GM18507 (cell line): ENCODE results near the gene PSME2.
A peak's percentile ranks its signal among the peaks of the same experiment; 100 is the strongest.

Experiments
- DNase-seq: peaks from one replicate; pipeline ENCODE4 v3.0.0; 2011; ENCODE audit warnings: low read depth; ENCODE audit not compliant: insufficient read length; ENCODE audit errors: extremely low spot score
- FAIRE-seq: peaks from 2 replicates; lab custom pipeline; 2011; peaks lifted over from hg19 to GRCh38; lab: Jason Lieb, UNC

The PSME2 gene

GRCh38 chr14:24179961-24180796, 33.8 kb upstream of the PSME2 start:
- DNase-seq, result no peak

GRCh38 chr14:24179294-24179960, 33.0 kb upstream of the PSME2 start:
- DNase-seq (no peak), FAIRE-seq (no peak)

More at GRCh38 chr14:24179961-24180796, 33.8 kb upstream of the PSME2 start:
- FAIRE-seq, result no peak

DNA sequence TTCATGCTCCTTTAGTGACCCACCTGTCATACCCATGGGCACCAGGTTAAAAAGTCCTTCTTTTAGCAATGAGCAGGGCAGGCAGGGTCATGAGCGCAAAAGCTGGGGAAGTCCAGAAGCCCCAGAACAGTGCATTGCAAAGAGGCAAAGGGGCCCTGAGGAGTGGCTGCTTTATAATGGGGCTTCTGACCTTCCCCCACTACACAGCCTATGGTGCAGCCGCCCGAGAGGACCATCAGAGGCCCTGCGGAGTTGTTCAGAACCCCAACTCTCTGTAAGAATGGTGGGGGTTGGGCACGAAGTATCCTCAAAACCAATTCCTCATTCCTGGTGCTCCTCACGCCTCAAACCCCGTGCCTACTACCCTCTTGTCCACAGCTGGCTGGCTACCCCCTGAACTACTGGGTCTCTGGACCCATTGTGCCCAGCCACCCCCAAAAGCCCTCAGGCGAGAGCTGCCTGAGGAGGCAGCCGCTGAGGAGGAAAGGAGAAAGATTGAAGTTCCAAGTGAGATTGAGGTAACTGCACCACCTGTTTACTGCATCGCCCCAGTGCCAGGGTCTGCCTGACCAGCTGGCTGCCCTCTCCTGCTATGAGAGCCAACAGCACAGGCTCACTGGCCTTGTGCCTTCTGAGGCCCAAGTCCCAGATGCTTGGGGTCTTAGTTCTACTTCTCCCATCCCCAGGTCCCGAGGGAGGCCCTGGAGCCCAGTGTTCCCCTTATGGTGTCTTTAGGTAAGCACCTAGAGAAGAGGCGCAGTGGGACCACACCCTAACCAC, 32.2 kb upstream of the PSME2 start:
- FAIRE-seq (no peak), DNase-seq (no peak)

- DNase-seq (no peak), FAIRE-seq (no peak)
Observed at GRCh38 chr14:24177891-24178290, 31.5 kb upstream of the PSME2 start.

DNA sequence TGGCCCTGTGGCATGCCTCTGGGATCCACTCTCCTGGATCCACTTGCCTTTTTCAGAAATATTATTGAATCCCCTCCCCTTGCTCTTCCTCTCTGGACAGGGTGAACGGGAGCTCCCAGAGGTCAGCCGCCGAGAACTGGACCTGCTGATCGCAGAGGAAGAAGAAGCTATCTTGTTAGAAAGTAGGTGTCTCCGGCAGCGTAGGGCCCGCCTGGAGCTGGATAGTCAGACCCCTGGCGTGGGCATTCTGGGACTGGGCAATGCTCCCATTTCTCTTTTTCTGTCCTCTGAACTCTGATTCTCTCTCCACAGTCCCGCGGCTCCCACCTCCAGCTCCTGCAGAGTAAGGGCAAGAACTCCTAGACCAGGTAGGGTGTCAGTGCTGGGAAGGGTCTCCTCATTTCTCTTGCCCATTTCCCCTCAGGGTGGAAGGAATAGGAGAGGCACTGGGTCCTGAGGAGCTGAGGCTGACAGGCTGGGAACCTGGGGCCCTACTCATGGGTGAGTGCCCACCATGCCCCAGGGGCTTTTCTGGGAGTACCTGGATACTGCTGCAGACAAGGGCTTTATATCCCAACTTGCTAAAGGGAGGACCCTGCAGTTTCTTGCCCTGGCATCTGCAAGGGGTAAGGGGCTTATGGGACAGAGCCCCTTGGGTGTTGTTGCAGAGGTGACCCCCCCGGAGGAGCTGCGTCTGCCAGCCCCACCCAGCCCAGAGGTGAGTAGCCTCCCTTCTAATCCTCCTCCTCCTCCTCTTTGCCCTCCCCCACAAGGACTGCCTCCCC, 30.8 kb upstream of the PSME2 start:
- DNase-seq (no peak), FAIRE-seq (no peak)

- FAIRE-seq (no peak), DNase-seq (no peak)
Observed at GRCh38 chr14:24176599-24176998, 30.2 kb upstream of the PSME2 start.

DNA sequence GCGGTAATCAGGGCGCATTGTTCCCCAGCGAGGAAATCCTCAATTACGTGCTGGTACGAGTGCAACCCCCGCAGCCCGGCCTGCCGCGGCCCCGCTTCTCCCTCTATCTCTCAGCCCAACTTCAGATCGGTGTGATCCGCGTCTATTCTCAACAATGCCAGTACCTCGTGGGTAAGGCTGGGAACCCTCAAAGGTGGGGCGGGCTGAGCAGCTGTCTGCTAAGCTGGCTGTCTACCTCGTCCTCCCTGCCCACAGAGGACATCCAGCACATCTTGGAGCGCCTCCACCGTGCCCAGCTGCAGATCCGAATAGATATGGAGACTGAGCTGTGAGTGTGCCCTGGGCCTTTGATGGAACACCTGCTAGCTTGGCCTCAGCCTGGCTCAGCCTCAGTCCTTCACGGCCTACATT, 26.5 kb upstream of the PSME2 start:
- DNase-seq (no peak), FAIRE-seq (no peak)

GRCh38 chr14:24172261-24172860, 26.0 kb upstream of the PSME2 start:
- FAIRE-seq (no peak), DNase-seq (no peak)

GRCh38 chr14:24171422-24172260, 25.2 kb upstream of the PSME2 start, which contains the start of gene REC8:
TSS of gene REC8 (plus strand) at chr14:24172080. CDS start at chr14:24172553, 473 bp downstream.
- peak; percentile 91 for DNase-seq
- peak; percentile 94 for FAIRE-seq

GRCh38 chr14:24167469-24168114, 21.2 kb upstream of the PSME2 start:
- FAIRE-seq (no peak), DNase-seq (no peak)

GRCh38 chr14:24165785-24166184, 19.4 kb upstream of the PSME2 start:
- FAIRE-seq (no peak), DNase-seq (no peak)

DNA sequence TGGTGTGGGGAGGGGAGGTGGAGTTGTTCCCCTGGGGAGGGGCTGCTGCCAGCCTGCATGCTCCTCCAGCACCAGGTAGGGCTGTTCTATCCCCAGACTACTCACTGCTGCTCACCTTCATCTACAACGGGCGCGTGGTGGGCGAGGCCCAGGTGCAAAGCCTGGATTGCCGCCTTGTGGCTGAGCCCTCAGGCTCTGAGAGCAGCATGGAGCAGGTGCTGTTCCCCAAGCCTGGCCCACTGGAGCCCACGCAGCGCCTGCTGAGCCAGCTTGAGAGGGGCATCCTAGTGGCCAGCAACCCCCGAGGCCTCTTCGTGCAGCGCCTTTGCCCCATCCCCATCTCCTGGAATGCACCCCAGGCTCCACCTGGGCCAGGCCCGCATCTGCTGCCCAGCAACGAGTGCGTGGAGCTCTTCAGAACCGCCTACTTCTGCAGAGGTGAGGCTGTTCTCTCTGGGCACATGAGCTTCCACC, 18.1 kb upstream of the PSME2 start:
- no peak for DNase-seq
- no peak for FAIRE-seq

DNA sequence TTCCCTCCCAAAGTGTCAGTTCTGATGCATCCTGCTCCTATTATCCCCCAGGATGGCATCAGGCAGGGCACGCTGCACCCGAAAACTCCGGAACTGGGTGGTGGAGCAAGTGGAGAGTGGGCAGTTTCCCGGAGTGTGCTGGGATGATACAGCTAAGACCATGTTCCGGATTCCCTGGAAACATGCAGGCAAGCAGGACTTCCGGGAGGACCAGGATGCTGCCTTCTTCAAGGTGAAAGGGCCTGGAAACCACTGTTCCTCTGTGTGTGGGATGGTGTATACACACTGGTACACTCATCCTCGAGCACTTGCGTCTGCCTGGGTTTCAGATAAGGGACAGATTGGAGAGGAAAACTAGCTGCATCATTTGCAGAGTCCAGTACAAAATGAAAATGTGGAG, 15.7 kb upstream of the PSME2 start:
- no peak for FAIRE-seq
- no peak for DNase-seq

- DNase-seq (peak; percentile 88), FAIRE-seq (peak; percentile 97)
Observed at GRCh38 chr14:24160850-24161804, 14.7 kb upstream of the PSME2 start, which contains the start of gene IRF9. TSS of gene IRF9 (plus strand) at chr14:24161265. CDS start at chr14:24162145, 880 bp downstream.

- no peak for DNase-seq
- no peak for FAIRE-seq
Observed at GRCh38 chr14:24160499-24160849, 14.1 kb upstream of the PSME2 start.

GRCh38 chr14:24159777-24160498, 13.5 kb upstream of the PSME2 start:
- DNase-seq, result no peak
- no peak for FAIRE-seq
